ENCODE results near the gene BTBD2.

GRCh38 chr19:1947651-1948209, 67.8 kb downstream of the BTBD2 start:
- no peak for TF ChIP-seq EZH2 (IDR thresholded peaks at IDR 0.05; ENCODE audit: low read depth)
- no peak for TF ChIP-seq CTCF (conservative IDR thresholded peaks at IDR 0.05)
